ENCODE measurements around the gene CD180. TPM values are rescaled to one million over a fixed set of nuclear protein-coding genes. Genes with fewer than 3 reads are reported as not detected.

The CD180 gene
- total RNA-seq, 6 experiments from 2014 or later: not detected

DNA sequence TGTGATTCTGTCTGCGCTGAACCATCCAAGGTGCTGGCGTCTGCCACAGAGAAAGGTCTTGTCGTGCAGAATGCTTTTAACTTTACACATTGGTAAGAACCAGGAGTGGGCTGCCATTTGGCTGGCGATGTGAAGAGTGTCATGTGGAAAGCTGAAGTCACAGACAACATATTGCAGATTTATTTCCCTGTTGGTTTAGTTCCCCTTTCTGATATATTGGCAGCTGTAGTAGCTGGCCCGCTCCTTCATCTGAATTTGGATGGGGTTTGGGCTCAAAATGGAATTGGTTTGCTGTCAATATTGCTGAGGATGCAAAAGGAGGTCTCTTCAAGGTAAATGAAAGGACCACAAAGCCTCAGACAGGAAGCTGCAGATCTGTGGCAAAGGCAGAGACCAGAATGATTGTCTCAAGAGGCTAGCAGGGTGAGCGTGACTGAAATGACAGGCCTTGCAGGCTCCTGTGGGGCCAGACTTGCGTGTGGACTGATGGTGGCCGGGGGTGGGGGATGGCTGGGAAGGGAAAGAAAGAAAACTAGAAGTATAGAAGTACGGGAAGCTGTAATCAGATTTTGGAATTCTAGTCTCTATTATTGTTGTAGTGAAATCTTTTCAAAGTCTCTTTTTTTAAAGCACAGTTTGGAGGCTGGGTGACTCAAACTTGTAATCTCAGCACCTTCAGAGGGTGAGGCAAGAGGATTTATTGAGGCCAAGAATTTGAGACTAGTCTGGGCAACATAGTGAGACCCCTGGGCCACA is 25.1 kb upstream of the CD180 start:
- TF ChIP-seq, protein P1, sequence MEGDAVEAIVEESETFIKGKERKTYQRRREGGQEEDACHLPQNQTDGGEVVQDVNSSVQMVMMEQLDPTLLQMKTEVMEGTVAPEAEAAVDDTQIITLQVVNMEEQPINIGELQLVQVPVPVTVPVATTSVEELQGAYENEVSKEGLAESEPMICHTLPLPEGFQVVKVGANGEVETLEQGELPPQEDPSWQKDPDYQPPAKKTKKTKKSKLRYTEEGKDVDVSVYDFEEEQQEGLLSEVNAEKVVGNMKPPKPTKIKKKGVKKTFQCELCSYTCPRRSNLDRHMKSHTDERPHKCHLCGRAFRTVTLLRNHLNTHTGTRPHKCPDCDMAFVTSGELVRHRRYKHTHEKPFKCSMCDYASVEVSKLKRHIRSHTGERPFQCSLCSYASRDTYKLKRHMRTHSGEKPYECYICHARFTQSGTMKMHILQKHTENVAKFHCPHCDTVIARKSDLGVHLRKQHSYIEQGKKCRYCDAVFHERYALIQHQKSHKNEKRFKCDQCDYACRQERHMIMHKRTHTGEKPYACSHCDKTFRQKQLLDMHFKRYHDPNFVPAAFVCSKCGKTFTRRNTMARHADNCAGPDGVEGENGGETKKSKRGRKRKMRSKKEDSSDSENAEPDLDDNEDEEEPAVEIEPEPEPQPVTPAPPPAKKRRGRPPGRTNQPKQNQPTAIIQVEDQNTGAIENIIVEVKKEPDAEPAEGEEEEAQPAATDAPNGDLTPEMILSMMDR (IDR thresholded peaks at IDR 0.05): no peak
- no peak overlapping the region for H3K27ac Mint-ChIP-seq
- H3K4me1 Mint-ChIP-seq (ENCODE audit: low read depth): peaks cover 3% of the 10 kb centered on the region; the same call in 1 of the 2 replicates
- H3K4me3 Mint-ChIP-seq: no peak overlapping the region
- no peak for DNase-seq
- no peaks in the 10 kb centered on the region for H3K9me3 Mint-ChIP-seq
- no peaks in the 10 kb centered on the region for H3K36me3 Mint-ChIP-seq (ENCODE audit: low read depth)
- peaks cover 8% of the 10 kb centered on the region for H3K27me3 Mint-ChIP-seq (ENCODE audit: insufficient read depth)

DNA sequence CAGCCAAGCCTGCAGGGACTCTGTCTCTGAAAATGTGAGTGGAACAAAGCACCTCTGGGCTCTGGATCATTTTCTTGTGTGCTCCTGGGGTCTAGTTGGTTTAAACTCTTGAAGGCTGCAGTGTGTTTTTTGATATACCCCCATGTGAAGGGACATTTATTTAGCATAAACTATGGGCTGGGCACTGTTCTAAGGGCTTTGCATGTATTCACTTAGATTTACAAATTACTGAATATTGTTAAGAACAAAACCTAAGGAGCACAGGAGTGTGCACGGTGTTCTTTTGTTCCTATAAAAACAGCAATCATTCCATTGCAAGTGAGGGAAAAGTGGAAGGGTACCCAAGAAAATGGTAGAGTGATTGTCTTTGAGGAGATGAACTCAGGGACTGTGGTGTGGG is 20.0 kb upstream of the CD180 start:
- Mint-ChIP-seq H3K36me3 (ENCODE audit: low read depth) (no peaks in the 10 kb centered on the region), H3K27ac (no peak overlapping the region), H3K4me3 (peak overlapping the region; percentile 81; the same call in 1 of the 2 replicates), H3K27me3 (ENCODE audit: insufficient read depth) (peaks cover 2% of the 10 kb centered on the region), H3K4me1 (ENCODE audit: low read depth) (peaks cover 37% of the 10 kb centered on the region), H3K9me3 (no peaks in the 10 kb centered on the region)
- no peak for DNase-seq
- TF ChIP-seq, protein P1 (IDR thresholded peaks at IDR 0.05): no peak

DNA sequence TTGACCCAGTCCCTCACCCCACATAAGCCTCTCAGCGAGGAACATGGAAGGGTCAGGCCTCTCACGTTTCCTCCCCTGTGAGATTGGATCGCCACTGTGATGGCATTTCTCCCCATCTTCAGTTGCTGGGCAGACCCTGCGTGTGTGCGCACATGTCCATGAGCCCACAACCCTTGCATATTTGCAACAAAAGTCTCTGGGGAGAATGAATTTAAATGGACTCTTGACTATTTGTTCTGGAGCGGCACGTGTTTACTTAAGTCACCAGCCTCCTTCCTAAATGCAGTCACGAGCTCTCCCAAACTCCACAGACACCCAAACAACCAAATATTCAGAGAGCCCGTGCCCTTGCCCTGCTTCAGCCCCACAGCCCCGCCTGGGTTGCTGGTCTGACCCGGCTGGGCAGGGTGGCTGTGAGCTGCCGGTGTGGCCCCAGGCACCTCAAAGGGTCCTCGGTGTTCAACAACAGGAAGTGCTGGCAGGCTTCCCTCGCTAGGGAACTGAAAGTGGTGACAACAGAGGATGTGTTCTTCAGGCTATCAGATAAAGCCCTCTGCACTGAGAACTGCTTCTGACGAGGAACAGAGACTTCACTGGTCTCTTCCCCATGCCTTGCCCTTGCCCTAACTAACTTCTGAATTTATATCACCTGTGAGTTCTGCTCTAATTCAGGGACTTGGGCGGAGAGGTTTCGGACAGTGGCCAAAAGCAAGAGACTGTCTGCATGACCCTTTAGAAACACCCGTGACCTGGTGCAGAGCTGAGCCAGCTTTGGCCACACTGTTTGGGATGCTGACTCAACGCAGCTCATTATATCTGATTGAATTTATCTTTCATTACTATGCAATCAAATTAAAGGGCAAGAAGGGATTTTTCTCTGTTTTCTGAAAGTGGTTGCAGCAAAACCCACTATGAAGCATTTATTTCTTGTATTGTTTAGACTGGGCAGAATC is 19.2 kb upstream of the CD180 start:
- TF ChIP-seq, protein P1 (IDR thresholded peaks at IDR 0.05): no peak

DNA sequence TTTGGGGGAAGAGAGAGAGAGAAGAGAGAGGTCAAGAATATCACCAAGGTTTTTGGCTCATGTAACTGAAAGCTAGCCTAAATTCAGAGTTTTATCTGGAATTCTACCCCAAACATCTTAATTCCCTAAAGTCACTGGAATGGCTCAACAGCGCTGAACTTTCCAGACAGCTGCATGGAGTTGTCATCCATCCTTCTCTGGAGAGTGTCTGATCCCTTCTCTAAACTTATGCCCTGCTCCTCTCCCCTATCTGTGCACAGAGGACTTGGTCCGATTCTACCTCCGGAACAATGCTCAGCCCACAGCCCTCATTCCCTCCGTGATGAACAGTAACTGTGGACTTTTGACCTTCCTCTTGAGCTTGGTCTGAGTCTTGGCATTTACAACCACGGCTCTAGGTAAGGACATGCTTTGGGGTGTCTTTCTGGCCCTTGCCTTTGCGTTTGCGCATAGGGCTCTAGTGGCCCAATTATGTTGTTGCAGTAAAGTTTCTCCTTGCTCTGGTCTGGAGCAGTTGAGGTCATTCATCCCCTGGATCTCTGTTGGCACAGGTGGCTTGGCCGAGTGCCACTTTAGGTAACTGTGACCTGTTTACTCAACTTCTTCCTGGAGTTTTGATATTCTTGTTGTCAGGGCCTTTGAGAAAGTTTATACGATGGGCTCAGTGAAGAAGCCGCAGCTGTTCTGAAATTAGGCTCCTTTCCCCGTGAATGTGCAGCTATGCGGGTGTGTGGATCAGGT is 18.3 kb upstream of the CD180 start:
- H3K36me3 Mint-ChIP-seq (ENCODE audit: low read depth): no peaks in the 10 kb centered on the region
- H3K27me3 Mint-ChIP-seq (ENCODE audit: insufficient read depth): peaks cover 4% of the 10 kb centered on the region
- H3K27ac Mint-ChIP-seq: no peak overlapping the region
- no peaks in the 10 kb centered on the region for H3K9me3 Mint-ChIP-seq
- TF ChIP-seq, protein P1 (IDR thresholded peaks at IDR 0.05): no peak
- H3K4me1 Mint-ChIP-seq (ENCODE audit: low read depth): peaks cover 38% of the 10 kb centered on the region
- DNase-seq: no peak
- H3K4me3 Mint-ChIP-seq: no peak overlapping the region

More for the DNA sequence above, 19.2 kb upstream of the CD180 start:
- Mint-ChIP-seq H3K36me3 (ENCODE audit: low read depth) (no peaks in the 10 kb centered on the region), H3K9me3 (no peaks in the 10 kb centered on the region), H3K27ac (peak overlapping the region; percentile 29; the same call in 1 of the 2 replicates), H3K4me3 (peak overlapping the region; percentile 81), H3K27me3 (ENCODE audit: insufficient read depth) (peaks cover 3% of the 10 kb centered on the region), H3K4me1 (ENCODE audit: low read depth) (peaks cover 38% of the 10 kb centered on the region)
- peak; percentile 18 for DNase-seq

DNA sequence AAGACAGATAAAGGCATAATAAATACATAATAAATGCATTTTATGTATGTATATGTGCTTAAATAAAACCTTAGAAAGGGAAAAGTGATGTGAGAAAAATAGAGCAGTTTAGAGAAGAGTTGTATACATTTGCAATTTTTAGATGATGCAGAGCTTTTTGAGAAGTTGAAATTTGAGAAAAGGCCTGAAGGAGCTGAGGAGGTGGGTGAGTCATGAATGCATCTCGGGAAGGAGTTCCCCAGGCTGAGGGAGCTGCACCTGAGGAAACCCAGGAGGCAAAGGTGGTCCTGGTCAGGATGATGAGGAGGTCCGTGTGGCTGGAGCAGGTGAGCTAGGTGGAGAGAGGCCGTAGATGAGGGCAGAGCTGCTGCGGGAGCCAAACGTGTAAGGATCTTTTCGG is 17.4 kb upstream of the CD180 start:
- TF ChIP-seq, protein P1 (IDR thresholded peaks at IDR 0.05): no peak
- peaks cover 46% of the 10 kb centered on the region for H3K4me1 Mint-ChIP-seq (ENCODE audit: low read depth)
- H3K27me3 Mint-ChIP-seq (ENCODE audit: insufficient read depth): peaks cover 4% of the 10 kb centered on the region
- H3K36me3 Mint-ChIP-seq (ENCODE audit: low read depth): no peaks in the 10 kb centered on the region
- no peak for DNase-seq
- H3K27ac Mint-ChIP-seq: no peak overlapping the region
- no peaks in the 10 kb centered on the region for H3K9me3 Mint-ChIP-seq
- no peak overlapping the region for H3K4me3 Mint-ChIP-seq
